Astrocyte (in vitro differentiated cells and primary cell): ENCODE measurements around the gene CASP2.

Experiments
- EZH2 ChIP-seq: IDR thresholded peaks from 2 replicates; pipeline ENCODE4 v1.6.1; 2012; ENCODE audit warnings: mild to moderate bottlenecking, low read length, inconsistent platforms; ENCODE audit not compliant: insufficient read depth
- TF ChIP-seq, protein P1 (sequence below): IDR thresholded peaks from 2 replicates; pipeline ENCODE4 v1.5.1; 2011; ENCODE audit warnings: low read depth, mild to moderate bottlenecking, inconsistent platforms, low read length, moderate library complexity; ENCODE audit not compliant: insufficient read depth

GRCh38 chr7:143255564-143255963, 32.6 kb upstream of the CASP2 start:
- TF ChIP-seq, protein P1, sequence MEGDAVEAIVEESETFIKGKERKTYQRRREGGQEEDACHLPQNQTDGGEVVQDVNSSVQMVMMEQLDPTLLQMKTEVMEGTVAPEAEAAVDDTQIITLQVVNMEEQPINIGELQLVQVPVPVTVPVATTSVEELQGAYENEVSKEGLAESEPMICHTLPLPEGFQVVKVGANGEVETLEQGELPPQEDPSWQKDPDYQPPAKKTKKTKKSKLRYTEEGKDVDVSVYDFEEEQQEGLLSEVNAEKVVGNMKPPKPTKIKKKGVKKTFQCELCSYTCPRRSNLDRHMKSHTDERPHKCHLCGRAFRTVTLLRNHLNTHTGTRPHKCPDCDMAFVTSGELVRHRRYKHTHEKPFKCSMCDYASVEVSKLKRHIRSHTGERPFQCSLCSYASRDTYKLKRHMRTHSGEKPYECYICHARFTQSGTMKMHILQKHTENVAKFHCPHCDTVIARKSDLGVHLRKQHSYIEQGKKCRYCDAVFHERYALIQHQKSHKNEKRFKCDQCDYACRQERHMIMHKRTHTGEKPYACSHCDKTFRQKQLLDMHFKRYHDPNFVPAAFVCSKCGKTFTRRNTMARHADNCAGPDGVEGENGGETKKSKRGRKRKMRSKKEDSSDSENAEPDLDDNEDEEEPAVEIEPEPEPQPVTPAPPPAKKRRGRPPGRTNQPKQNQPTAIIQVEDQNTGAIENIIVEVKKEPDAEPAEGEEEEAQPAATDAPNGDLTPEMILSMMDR, result no peak
- TF ChIP-seq EZH2, result no peak
